NCI-H146 treated with DMSO at 0.1 percent for 48 hours (cell line): ENCODE measurements around the gene PGLYRP2.
"Not testable (repeated sequence)": the region's sequence is repeated elsewhere in the genome, so short reads cannot be mapped to it uniquely, and the experiment has no call there.

Source experiments
- DNase-seq: peaks from one replicate; lab custom pipeline; 2025; ENCODE audit not compliant: unreplicated experiment; lab: John Stamatoyannopoulos, UW

PGLYRP2 gene

GRCh38 chr19:15479391-15480345 is at the start of gene PGLYRP2:
Gene PGLYRP2 (minus strand): TSS chr19:15479501. CDS start chr19:15479371, 130 bp downstream.
- DNase-seq = no peak

DNA sequence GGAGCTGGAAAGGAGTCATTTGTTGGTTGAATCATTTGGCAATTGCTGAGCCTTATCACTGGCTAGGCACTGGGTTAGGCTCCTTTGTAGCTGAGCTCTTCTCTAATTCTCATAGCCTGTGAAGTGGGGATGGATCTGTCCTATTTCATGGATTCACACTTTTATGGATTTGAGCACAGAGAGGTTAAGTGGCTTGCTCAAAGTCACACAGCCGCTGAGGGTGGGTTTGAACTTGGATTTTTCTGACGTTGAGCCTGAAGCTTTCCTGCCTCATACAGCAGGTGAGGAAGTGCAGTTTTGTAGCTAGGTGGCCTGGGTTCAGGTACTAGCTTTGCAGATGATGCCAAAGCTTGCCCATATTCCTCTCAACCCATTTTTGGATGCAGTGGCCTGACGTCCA is 48.4 kb upstream of the PGLYRP2 start:
- DNase-seq = no peak

- no peak for DNase-seq
Measured at GRCh38 chr19:15526408-15526807, 47.1 kb upstream of the PGLYRP2 start.

DNA sequence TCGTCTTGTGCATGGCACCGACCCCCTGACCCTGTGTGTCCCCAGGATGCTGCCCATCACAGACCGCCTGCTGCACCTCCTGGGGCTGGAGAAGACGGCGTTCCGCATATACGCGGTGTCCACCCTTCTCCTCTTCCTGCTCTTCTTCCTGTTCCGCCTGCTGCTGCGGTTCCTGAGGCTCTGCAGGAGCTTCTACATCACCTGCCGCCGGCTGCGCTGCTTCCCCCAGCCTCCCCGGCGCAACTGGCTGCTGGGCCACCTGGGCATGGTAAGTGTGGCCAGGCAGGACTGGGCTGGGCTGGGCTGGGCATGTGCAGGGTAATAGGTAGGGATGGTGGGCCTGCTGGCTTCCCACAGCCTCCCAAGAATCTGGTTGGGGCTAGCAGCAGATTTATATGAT is 46.0 kb upstream of the PGLYRP2 start:
- DNase-seq = no peak

GRCh38 chr19:15524781-15525180 is 45.5 kb upstream of the PGLYRP2 start:
- DNase-seq = no peak

DNA sequence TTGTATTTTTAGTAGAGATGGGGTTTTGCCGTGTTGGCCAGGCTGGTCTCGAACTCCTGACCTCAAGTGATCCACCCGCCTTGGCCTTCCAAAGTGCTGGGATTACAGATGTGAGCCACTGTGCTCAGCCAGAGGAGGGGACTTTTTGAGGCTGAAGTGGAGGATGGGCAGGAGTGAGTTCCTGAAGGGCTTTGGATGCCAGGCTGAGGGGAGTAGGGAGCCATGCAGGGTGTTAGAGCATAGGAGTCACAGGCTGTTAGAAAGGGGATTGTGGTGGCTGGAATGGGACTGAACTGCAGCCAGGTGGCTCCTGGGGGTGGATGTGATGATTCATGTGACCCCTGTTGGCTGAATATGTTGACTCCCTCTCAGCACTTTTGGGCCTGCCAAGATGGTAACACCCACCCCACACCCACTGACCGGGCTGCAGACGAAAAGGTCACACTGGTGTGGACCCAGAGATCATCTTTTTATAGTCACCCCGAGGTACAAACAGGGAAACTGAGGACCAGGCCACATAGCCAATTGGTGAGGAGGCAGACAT is 40.2 kb upstream of the PGLYRP2 start:
- no peak for DNase-seq

DNA sequence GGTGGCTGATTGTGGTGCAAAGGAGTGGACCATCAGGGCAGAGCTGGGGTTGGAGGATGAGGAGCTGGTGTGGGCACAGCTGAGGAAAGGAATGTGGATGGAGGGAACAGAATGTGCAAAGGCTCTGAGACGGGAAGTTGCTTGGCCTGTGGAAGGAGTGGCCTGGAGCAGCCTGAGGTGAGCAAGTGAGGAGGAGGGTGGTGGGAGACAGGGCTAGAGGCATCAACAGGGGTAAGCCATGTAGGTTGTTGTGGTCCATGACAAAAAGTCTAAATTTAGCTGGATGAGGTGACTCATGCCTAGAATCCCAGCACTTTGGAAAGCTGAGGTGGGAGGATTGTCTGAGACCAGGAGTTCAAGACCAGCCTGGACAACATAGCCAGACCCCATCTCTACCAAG is 38.5 kb upstream of the PGLYRP2 start:
- no peak for DNase-seq

- no peak for DNase-seq
Measured at GRCh38 chr19:15516363-15516762, 37.1 kb upstream of the PGLYRP2 start.

GRCh38 chr19:15515227-15515625 is 35.9 kb upstream of the PGLYRP2 start:
- not testable (repeated sequence) for DNase-seq

DNA sequence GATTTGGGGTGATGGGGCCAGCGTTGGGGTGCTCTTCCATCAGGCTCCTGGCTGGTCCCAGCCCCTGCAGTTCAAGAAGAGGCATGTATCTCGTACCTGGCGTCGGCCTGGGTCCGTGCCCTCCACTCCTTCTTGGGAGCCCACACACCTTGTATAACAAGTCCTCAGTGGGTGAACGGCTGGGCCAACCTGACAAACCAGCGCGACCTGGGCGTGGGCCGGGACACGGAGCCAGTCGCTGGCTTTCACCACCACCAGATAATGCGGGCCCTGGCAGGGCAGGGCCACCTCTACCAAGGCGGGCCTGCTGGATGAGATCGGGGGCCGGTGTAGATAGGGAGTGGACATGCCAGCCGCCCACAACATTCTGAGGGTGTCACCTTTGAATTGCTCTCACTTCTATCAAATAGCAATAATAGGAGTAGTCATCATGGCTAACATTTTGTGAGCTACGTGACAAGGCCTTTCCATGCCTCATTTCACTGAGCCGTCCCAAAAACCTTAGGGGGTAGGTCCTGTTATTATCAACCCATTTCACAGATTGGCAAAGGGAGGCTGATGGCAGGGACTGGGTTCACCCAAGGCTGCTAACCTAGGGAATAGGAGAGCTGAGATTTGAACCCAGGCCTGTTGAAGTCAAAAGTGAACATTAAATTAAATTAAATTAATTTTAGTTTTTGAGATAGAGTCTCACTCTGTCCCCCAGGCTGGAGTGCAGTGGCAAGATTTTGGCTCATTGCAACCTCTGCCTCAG is 32.5 kb upstream of the PGLYRP2 start:
- no peak for DNase-seq

GRCh38 chr19:15508035-15508710 is 28.9 kb upstream of the PGLYRP2 start, which contains the start of gene CYP4F22:
Gene CYP4F22 (plus strand): TSS chr19:15508525. CDS start chr19:15525337, 16,812 bp downstream.
- no peak for DNase-seq

DNA sequence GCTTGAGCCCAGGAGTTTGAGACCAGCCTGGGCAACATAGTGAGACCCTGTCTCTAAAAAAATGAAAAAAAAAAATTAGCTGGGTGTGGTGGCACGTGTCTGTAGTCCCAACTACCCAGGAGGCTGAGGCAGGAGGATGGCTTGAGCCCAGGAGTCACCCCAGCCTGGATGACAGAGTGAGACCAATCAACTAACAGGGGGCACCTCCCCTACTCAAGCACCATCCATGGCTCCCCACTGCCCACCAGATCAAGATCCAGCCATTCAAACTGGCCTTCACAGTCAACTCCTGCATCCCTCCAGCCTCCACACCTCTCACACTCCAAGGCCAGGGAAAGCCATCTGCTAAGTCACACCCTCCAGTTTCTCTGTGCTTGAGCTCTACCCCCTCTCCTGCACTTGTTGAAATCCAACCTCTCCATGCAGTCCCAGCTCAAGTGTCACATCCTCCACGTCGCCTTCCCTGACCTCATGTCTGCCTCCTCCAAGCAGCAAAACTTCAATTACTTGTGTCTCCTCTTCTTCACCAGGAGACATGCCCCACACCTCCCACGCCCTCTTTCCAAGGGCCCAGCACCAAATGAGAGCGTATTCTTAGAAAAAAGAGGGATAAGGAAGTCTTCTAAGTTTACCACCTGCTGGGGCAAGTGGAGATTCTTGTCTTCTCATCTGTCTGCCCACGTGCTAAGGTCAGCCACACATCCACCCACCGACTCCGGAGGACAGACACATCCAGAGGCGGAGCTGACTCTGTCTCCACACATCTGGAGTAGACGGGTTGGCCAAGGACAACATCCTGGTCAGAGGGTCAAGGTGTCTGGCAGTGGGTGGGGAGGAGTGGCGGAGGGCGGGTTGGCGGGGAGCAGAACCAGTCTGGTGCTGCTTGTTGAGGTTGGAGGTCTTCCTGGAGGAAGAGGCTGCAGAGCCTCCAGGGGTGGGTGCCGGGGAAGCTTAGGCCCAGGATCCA is 28.1 kb upstream of the PGLYRP2 start:
- no peak for DNase-seq

DNA sequence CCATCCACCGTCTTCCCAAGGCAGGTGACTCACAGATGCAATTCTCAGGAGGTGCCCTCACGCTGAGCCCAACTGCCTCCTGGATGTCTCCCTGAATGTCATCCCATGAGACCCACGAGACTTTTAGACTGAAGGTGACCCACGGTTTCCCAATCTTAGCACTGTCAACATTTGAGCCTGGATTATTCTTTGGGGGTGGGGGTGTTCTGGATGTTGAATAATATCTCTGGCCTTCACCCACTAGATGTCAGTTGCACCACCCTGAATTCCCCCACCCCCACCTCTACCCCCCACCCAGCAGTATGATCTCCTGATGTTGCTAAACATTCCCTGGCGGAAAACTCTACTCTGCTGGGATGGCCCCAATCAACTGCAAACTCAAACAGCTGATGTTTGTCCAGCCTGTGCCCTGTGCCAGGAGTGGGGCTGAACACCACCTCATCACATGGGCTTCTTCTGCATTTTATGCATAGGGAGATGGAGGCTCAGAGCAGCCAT is 26.8 kb upstream of the PGLYRP2 start:
- DNase-seq = no peak

DNA sequence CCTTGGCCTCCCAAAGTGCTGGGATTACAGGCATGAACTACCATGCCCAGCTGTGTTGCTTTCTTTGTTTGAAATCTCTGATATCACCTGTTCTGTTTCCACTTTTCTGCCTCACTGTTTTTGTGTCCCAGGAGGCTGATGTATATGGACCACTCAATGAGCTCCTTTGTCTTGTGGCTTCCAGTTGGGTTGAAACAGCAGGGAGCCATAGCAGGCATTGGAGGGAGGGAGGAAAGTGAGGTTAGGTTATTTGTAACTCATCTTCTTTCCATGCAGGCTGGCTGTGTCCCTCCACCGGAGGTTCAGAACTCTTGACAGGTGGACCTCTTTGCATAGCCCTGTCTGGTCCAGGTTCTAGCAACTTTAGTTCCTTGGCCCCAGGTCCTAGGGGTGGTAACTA is 23.0 kb upstream of the PGLYRP2 start:
- no peak for DNase-seq

DNA sequence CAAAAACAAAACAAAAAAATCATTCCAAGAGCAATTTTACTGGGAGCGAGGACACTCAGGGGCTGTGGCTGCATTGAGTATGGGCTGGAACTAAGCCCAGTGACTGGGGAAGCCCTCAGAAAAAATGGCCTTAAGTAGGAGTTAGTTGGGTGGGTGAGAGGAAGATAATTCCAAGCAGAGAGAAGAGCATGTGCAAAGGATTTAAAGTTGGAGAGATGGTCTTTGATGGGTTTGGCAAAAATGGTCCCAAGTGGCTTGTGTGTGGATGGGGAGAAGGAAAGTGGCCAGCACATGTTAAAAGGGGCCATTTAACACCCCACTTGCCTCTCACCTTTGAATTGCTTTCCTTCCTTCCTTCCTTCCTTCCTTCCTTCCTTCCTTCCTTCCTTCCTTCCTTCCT is 22.3 kb upstream of the PGLYRP2 start:
- no peak for DNase-seq

DNA sequence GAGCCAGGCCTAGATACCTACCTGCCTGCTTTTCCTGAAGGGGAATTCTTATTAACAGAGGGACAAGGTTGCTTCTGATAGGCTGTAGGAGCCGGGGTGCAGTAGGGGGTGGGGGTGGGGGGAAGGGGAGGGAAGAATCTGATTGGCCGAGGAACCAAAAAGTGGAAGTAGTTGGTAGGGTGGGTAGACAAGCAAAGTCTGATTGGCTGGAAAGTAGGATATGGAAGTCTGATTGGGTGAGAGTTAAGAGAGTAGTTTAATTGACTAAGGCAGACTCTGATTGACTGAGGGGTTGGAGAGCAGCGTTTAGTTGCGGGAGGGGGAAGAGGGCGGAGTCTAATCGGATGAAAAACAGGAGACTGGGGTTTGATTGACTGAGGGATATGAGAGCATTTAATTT is 19.6 kb upstream of the PGLYRP2 start:
- DNase-seq = no peak

DNA sequence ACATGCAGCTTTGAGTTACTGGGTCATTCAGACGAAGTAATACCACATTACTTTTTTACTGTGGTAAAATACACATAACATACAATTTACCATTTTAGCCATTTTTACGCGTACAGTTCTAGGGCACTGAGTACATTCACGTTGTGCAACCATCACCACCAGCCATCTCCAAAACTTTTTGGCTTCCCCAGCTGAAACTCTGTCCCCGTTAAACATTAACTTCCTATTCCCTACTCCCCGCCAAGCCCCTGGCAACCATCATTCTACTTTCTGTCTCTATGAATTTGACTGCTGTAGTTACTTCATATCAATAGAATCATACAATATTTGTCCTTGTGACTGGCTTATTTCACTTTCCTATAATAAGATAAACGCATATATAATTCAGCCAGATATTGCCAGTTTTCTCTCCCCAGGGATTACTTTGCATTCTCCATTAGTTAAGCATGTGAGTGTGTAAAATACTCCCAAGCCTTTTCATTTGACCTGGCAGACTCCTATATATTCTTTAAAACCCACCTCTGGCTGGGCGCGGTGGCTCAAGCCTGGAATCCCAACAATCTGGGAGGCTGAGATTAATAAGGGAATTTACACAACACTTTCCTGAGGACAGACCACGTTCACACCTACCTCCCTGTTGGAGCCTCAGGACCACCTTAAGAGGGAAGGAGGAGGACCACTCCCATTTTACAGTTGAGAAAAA is 19.0 kb upstream of the PGLYRP2 start:
- no peak for DNase-seq

DNA sequence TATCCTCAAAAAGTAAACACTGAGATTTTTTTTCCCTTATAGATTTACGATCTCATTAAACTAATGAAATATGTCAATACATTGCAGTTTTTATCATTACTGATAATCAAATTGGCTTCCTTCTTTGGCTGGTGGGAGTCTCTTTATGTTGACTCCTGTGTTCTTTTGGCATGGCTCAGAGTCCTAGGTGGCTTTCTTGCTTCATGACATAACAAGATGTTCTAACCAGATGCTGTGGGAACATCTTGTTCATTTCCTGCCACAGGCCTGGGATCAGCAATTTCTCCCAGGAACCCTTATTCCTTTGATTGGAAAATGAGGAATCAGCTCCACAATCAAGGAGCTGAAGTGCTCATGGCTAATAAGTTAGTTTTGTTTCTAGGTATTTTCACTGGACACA is 15.8 kb upstream of the PGLYRP2 start:
- no peak for DNase-seq
